NOMO-1 treated with dmso at 0.1 percent for 144 hours (cell line): Measurements from ENCODE around the gene SLC47A1.
"Not testable (repeated sequence)": the region's sequence is repeated elsewhere in the genome, so short reads cannot be mapped to it uniquely, and the experiment has no call there.

Experiments used
- DNase-seq: peaks from one replicate; lab custom pipeline; 2025; ENCODE audit not compliant: unreplicated experiment; lab: John Stamatoyannopoulos, UW

SLC47A1 gene

GRCh38 chr17:19519388-19520291, 14.0 kb upstream of the SLC47A1 start:
- DNase-seq: peak; percentile 73

GRCh38 chr17:19520641-19521040, 13.0 kb upstream of the SLC47A1 start:
- no peak for DNase-seq

DNA sequence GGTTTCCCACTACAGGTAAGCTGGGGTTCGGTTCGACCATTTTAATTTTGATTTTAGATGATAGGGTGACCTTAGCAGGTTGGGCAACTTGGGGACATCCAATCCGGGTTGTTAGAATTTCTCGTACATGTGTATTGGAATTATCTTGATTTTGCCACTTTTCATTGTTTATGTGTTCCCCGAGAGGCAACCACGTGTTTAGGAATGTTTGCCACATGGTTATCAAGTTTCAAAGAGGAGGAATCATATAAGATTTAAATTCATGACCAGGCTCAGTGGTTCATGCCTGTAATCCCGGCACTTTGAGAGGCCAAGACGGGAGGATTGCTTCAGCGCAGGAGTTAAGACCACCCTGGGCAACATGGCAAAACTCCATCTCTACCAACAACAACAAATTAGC, 10.0 kb upstream of the SLC47A1 start:
- no peak for DNase-seq

DNA sequence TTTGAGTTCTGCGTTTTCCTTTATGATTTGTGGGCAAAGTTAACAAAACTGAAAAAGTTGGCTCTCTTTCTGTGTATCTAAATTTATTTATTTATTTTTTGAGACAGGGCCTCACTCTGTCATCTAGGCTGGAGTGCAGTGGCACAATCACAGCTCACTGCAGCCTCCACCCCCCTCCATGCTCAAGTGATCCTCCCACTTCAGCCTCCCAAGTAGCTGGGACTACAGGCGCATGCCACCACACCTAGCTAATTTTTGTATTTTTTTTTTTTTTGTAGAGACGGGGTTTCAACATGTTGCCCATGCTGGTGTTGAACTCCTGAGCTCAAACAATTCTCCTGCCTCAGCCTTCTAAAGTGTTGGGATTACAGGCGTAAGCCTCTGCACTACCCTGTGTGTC, 6.7 kb upstream of the SLC47A1 start:
- not testable (repeated sequence) for DNase-seq

- no peak for DNase-seq
Observed at GRCh38 chr17:19531780-19532501, 1.7 kb upstream of the SLC47A1 start.

DNA sequence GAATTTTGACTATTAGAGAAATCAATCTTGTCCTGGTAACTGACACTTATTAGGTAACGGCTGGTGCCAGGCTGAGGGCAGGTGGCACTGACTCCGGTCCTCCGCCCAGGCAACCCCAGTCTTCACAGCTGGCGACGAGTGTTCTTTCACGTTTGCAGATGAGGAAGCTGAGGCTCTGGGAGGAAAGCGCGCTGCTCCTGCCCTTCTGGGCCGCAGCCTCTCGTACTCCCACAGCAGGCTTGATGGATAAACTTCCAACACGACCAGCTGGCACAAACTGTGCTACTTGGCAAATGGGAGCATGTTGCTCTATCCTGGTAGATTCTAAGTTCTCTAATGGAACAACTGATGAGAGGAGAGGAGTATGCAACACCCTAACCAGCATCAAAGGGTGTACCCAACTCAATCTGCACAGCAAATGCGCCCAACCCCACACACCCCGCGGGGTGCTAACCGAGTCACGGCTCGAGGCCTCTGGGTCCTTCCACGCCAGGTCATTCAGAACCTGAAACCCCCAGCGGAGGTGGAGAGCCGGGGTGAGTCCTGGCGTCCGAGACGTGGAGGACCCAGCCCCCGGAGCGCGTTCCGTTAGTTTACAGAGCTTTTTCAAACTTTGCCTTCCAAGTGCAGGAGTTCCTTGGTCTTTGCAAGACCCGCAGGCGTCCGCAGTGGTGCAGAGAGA, 477 bp upstream of the SLC47A1 start:
- no peak for DNase-seq

DNA sequence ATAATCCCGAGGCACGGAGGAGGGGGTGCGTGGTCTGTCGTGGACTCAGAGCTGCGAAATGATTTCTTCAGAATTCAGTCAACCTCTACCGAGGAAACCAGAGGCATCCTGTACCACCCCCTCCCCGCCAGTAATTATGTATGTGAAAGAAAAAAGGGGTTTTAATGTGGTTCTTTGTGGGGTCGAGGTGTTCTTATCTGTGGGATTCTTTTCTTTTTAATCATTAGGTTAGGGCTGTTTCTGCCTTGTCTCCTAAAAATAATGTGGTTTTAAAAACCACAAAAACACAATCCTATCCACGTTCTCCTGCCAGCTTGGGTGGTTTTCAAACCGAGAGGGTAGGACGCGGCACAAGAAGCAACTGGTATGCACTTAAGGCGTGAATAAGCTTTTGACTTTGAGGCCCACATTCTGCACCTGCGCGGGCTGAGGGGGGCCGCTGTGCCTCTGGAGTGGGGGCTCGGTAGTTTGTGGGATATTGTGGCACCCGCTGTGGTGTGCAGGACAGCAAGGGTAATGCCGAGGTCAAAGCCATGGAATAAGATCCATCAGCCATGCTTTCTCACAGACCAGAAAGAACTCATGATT, 1.0 kb downstream of the SLC47A1 start:
- no peak for DNase-seq

- no peak for DNase-seq
Observed at GRCh38 chr17:19537111-19537510, 3.5 kb downstream of the SLC47A1 start.

- DNase-seq: no peak
Observed at GRCh38 chr17:19538095-19539039, 4.7 kb downstream of the SLC47A1 start.

DNA sequence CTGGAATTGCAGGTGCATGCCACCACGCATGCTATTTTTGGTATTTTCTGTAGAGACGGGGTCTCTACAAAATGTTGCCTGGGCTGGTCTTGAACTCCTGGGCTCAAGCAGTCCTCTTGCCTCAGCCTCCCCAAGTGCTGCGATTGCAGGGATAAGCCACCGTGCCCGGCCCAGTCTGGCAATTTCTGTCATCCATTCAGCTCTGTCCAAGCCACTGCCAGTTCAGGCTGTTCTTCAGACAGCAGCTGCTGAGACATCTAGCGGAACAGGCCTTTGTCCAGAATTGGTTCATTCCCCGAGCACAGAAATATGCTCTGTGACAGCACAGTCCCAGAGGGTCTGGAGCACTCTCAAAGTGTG, 5.4 kb downstream of the SLC47A1 start:
- no peak for DNase-seq

- DNase-seq: no peak
Observed at GRCh38 chr17:19539841-19540311, 6.2 kb downstream of the SLC47A1 start.

DNA sequence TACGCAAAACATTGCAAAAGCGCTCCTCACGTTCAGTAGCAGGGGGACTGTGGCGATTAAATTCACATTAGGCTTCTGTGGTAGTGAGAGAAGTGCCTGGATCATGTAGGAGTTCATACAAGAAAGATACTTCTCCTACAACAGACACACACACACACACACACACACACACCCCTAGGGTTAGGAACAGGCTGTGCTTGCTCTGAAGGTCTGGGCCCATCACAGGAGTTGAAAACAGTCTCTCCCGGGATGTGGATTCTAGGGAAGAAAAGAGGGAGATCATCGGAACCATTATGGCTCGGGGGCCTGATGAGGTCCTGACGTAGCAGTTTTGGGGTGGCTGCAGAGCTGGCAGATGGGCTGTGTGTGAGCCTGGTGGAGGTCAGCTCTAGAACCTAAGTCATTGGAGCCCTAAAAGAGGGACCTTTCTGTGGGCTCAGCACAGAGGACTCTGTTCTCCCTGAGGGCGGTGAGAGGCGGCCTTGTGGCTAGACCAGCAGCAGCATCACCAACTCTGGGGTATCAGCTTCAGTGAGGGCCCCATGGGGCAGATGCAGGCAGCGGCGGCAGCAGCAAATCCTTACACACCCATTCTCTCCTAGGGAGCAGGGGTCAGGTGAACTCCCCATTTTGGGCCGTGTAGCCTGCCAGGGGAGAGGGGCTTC, 7.2 kb downstream of the SLC47A1 start:
- no peak for DNase-seq

GRCh38 chr17:19541445-19541844, 7.8 kb downstream of the SLC47A1 start:
- no peak for DNase-seq

- DNase-seq: no peak
Observed at GRCh38 chr17:19542247-19542646, 8.6 kb downstream of the SLC47A1 start.

- no peak for DNase-seq
Observed at GRCh38 chr17:19544366-19544765, 10.7 kb downstream of the SLC47A1 start.

DNA sequence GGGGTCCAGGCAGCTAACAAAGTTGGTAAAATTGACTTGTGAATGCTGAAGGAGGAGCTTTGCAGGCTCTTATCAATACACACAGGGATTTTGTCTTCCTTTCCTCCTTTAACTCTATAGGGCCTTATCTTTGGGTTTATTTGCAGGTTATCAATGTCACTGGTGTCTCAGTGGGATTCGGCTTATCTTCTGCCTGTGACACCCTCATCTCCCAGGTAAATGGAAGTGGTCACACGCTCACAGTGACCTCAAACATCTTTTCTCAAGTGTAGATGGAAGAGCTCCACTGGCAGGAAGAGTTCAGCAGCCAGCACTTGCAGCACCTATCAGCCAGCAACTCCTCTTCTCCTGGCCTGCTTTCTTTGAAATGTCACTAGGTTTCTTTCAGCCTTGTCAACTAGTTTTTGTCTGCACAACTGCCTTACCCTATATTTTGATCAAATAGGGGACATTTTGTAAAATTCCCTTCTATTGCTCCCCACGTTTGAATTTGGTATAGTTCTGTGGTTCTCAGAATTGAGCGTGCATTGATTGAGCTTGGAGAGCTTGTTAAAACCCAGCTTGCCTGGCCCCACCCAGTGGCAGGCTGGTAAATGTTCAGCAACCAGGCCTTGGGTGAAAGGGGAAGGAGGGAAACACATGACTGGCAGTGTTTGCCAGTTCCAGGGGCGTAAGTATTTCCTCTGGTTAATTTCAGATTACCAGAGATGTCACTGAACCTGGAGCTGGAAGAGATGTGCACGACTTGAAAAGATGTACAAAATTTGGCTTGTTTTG, 12.8 kb downstream of the SLC47A1 start:
- peak; percentile 41 for DNase-seq

DNA sequence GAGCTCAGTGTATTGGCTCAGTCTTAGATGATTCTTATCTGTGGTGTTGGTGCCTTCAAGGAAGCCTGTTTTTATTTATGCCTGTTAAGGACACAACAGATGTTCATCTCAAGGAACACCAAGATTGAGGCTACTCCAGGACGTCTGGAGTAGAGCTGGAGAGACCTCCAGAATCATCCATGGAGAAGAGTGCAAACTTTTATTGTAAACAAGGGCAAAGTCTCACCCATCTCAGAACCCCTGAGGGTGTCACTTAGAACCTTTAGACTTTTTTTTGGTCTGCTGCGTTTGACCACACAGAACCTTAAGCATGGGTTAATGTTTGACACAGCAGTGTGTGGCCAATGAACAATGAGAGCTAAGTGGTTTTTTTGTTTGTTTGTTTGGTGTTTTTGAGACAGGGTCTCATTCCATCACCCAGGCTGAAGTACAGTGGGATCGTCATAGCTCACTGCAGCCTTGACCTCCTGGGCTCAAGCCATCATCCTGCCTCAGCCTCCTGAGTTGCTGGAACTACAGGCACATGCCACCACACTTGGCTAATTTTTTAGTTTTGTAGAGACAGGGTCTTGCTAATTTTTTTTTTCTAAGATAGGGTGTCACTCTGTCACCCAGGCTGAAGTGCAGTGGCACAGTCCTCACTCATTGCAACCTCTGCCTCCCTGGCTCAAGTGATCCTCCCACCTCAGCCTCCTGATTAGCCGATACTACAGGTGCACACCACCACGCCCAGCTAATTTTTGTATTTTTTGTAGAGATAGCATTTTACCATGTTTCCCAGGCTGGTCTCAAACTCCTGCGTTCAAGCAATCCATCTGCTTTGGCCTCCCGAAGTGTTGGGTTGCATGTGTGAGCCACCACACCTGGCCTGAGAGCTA, 16.3 kb downstream of the SLC47A1 start:
- no peak for DNase-seq

- DNase-seq: no peak
Observed at GRCh38 chr17:19551165-19551564, 17.5 kb downstream of the SLC47A1 start.
